ENCODE results near the gene SH3PXD2B.

DNA sequence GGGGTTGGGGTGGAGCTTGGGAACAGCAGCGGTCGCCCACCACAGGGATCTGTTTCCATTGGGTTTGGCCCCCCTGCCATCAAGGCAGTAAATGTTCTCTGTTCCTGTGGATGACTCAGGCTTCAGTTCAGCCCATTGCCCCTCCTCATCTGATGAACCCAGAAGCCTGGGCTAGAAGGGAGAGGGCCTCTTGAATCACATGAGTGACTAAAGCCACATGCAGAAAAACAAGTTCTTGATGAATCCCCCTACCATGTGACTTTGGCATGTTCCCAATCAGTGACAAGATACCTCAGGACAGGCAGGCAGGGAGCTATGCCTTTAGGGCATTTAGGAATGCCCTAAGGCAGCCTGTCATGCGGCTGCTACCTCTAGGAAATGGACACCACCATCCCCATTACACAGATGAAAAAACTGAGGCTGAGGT lies 2.5 kb downstream of the SH3PXD2B start:
- TF ChIP-seq POLR2A (IDR thresholded peaks at IDR 0.05; ENCODE audit: low read depth, low read length): no peak
- TF ChIP-seq TAF1 (IDR thresholded peaks at IDR 0.05; ENCODE audit: low read depth, low read length): no peak
- no peak for TF ChIP-seq POLR2AphosphoS5 (IDR thresholded peaks at IDR 0.05; ENCODE audit: low read depth, low read length)
- no peak for TF ChIP-seq SPI1 (IDR thresholded peaks at IDR 0.05; ENCODE audit: low read depth, low read length)

Measured in GM12891 (cell line).